PFSK-1 (cell line): ENCODE data around the gene CYB5D1.

ENCODE experiments used
- FOXP2 ChIP-seq: optimal IDR thresholded peaks from 2 replicates; pipeline ENCODE3; 2011; ENCODE audit warnings: borderline replicate concordance, control low read depth, inconsistent platforms; ENCODE audit not compliant: insufficient read depth; ENCODE audit errors: extremely low read length, extremely low read depth
- POLR2AphosphoS5 ChIP-seq: IDR thresholded peaks from 2 replicates; pipeline ENCODE4 v1.6.1; 2012; ENCODE audit warnings: low read depth, mild to moderate bottlenecking, control low read depth, low read length, moderate library complexity
- REST ChIP-seq, 2 experiments: IDR thresholded peaks; 2 replicates each; pipeline versions ENCODE4 v1.6.1 to v1.8.0; 2011 to 2012; ENCODE audit warnings: low read depth in 2 of 2, low read length in 2 of 2, control low read depth in 1 of 2, inconsistent platforms in 1 of 2, mild to moderate bottlenecking in 1 of 2, moderate library complexity in 1 of 2; ENCODE audit not compliant: insufficient read depth in 1 of 2
- SIN3A ChIP-seq: IDR thresholded peaks from 2 replicates; pipeline ENCODE4 v1.6.1; 2012; ENCODE audit warnings: mild to moderate bottlenecking, low read length, moderate library complexity, borderline replicate concordance; ENCODE audit not compliant: insufficient read depth
- TAF1 ChIP-seq: IDR thresholded peaks from 2 replicates; pipeline ENCODE4 v1.6.1; 2012; ENCODE audit warnings: low read length, control low read depth, borderline replicate concordance; ENCODE audit not compliant: insufficient read depth

Gene CYB5D1

DNA sequence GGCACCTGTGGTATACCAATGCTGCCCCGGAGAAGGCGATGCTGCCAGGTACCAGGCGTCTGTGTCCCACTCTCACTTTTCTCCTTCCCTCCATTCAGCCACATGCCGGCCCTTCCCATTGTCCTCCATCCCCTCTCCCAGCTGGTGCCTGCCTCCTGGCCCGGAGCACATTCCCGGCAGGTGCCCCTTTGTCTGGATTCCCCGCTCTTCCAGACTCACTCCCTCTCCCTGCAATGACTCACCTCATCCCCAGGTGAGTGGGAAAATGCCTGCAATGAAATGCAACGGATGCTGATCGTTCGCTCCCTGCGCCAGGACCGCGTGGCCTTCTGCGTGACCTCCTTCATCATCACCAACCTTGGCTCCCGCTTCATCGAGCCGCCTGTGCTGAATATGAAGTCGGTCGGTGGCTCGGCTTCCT, 34.2 kb upstream of the CYB5D1 start:
- TF ChIP-seq TAF1 (no peak), SIN3A (no peak), POLR2AphosphoS5 (no peak), REST (IDR thresholded peaks at IDR 0.05; ENCODE audit: insufficient read depth in 1 of 2, low read depth in 2 of 2, low read length in 2 of 2) (no peak), FOXP2 (no peak)

- no peak for TF ChIP-seq POLR2AphosphoS5
- TF ChIP-seq REST (IDR thresholded peaks at IDR 0.05; ENCODE audit: insufficient read depth in 1 of 2, low read depth in 2 of 2, low read length in 2 of 2), result no peak
- TF ChIP-seq TAF1, result no peak
- no peak for TF ChIP-seq SIN3A
- no peak for TF ChIP-seq FOXP2
Observed at GRCh38 chr17:7824021-7824924, 33.5 kb upstream of the CYB5D1 start.

DNA sequence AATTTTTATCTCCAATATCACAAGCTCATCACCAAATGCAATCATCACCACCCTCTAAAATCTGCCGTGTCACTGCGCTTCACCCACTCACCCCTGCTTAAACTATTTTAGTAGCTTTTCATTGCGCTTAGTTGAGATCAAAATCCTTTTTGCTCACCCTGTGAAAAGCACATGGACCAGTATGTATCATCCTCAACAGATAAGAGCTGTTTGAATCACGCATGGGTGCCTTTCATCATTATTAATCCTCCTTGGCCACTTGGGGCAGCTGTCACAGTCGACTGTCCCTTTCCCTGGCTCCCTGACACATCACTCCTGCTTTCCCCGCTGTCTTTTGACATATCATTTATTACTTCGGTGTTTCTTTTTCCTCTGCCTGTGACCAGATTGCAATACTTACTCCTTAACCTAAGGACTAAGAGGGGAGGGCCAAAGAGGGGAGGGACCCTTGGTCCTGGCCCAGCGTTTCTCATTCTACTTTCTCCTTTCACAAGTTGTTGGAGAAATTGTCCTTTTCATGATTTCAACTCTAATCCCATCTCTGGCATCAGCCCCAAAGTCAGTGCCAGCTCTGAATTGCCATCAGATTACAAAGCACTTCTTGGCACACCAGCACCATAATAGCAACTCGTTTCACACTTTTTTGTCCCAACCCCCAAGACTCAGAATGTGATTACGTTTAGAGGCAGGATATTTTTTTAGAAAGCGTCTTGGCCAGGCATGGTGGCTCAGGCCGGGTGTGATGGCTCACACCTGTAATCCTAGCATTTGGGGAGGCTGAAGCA, 32.4 kb upstream of the CYB5D1 start:
- TF ChIP-seq SIN3A (no peak), REST (IDR thresholded peaks at IDR 0.05; ENCODE audit: insufficient read depth in 1 of 2, low read depth in 2 of 2, low read length in 2 of 2) (no peak), TAF1 (no peak), POLR2AphosphoS5 (no peak), FOXP2 (no peak)

DNA sequence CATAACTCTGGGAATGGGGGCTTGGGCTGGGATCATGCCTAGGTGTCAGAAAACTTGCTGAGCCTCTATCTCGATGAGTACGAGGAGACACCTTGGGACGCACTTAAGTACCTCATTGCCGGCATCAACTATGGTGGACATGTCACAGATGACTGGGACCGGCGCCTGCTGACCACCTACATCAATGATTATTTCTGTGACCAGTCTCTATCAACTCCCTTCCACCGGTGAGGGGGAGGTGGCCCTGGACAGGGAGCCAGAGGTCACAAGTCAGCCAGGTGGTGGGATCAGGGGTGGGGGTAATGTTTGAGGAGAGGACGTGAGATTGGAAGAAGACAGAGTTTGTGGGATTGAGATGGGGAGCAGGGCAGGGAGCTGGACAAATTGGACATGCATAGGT, 27.2 kb upstream of the CYB5D1 start:
- no peak for TF ChIP-seq REST (IDR thresholded peaks at IDR 0.05; ENCODE audit: insufficient read depth in 1 of 2, low read depth in 2 of 2, low read length in 2 of 2)
- no peak for TF ChIP-seq POLR2AphosphoS5
- no peak for TF ChIP-seq TAF1
- TF ChIP-seq SIN3A, result no peak
- no peak for TF ChIP-seq FOXP2
